Heart left ventricle (tissue), 16 donors: ENCODE results near the gene CYLC1. TPM values are rescaled to one million over a fixed set of nuclear protein-coding genes. Genes with fewer than 3 reads are reported as not detected.

Experiments used
- ATAC-seq, 4 donors: fragments of 200-7000 bp; cut with Tn5 transposase; one replicate each; pipeline ENCODE4 v1.9.1; 2020 to 2022; ENCODE audit warnings: moderate library complexity in 4 of 4, mild to moderate bottlenecking in 3 of 4, moderate number of reproducible peaks in 1 of 4
- DNase-seq, 5 donors: peaks; one replicate each; pipeline ENCODE4 v3.0.0-alpha.2; 2020
- H3K27ac ChIP-seq, 12 donors: fragments of 200-600 bp; sonication (generic) in 4 of 12; one replicate each; pipeline versions ENCODE4 v1.5.0 to v1.8.0; 2016 to 2022; ENCODE audit warnings: mild to moderate bottlenecking in 2 of 12
- H3K27me3 ChIP-seq, 9 donors: fragments of 200-600 bp; sonication (generic) in 2 of 9; one replicate each; pipeline versions ENCODE4 v1.5.1 to v1.8.0; 2016 to 2022; ENCODE audit warnings: mild to moderate bottlenecking in 3 of 9
- H3K36me3 ChIP-seq, 9 donors: fragments of 200-600 bp; sonication (generic) in 2 of 9; one replicate each; pipeline versions ENCODE4 v1.5.0 to v1.8.0; 2018 to 2022; ENCODE audit warnings: mild to moderate bottlenecking in 2 of 9
- H3K4me1 ChIP-seq, 12 donors: fragments of 200-600 bp; sonication (generic) in 4 of 12; one replicate each; pipeline versions ENCODE4 v1.5.0 to v1.8.0; 2016 to 2022; ENCODE audit warnings: mild to moderate bottlenecking in 3 of 12
- H3K4me3 ChIP-seq, 12 donors: fragments of 200-600 bp; sonication (generic) in 4 of 12; one replicate each; pipeline versions ENCODE4 v1.5.0 to v1.8.0; 2017 to 2022; ENCODE audit warnings: mild to moderate bottlenecking in 9 of 12, moderate library complexity in 4 of 12
- H3K9me3 ChIP-seq, 12 donors: fragments of 200-600 bp; sonication (generic) in 4 of 12; one replicate each; pipeline versions ENCODE4 v1.5.0 to v1.8.0; 2016 to 2022; ENCODE audit warnings: mild to moderate bottlenecking in 1 of 12
- CTCF ChIP-seq, 12 donors: fragments of 200-600 bp; sonication (generic) in 4 of 12; IDR thresholded peaks; one replicate each; pipeline versions ENCODE4 v1.5.0 to v1.8.0; 2018 to 2022; ENCODE audit warnings: antibody characterized with exemption in 12 of 12, mild to moderate bottlenecking in 5 of 12
- POLR2A ChIP-seq, 2 donors: fragments of 450-650 bp; IDR thresholded peaks; one replicate each; pipeline ENCODE4 v1.6.1; 2017; ENCODE audit warnings: antibody characterized with exemption in 2 of 2, mild to moderate bottlenecking in 2 of 2, moderate library complexity in 2 of 2
- WGBS, 4 donors: extraction: QIAGEN DNeasy Blood & Tissue Kit in 2 of 4; methylation state at CpG; one replicate each; pipeline versions ENCODE4 v1.1.5 to v1.1.7; 2013 to 2018; 5-methylcytosine and 5-hydroxymethylcytosine counted together
- intact Hi-C, 10 donors: fragments of 100-400 bp; cut with DNase I; formaldehyde crosslinking; loops; one replicate each; pipeline versions ENCODE4 v1.11.1 to v1.14.2; 2022
- long read RNA-seq, 3 donors: library from polyadenylated mRNA; unstranded; transcript quantifications; one replicate each; pipeline ENCODE4 v2.0.0, GENCODE V29; 2020 to 2021
- polyA plus RNA-seq, 2 donors: library from polyadenylated mRNA; stranded (reverse); fragments of 200-250 nt; gene quantifications; one replicate each; pipeline ENCODE4 v1.2.3, GENCODE V29; 2013
- total RNA-seq, 9 donors: library from RNA; depleted of rRNA in 2 of 9; stranded (reverse); fragments of >200 nt in 2 of 9; fragmentation: NEBNext Ultra II Directional in 3 of 9; extraction: Animal tissue kit (Norgen Biotek cat#: 25700) in 3 of 9; gene quantifications; one replicate each; pipeline versions ENCODE4 v1.1.0 to v1.2.4, GENCODE V29; 2016 to 2023
- donor health status: ischemic (EF 13 %, LVEDD 7.1; RV severe dilation, severe dysfunction).
- donor health status: healthy with polysubstance abuse.
- donor health status: DM: no; HTN: yes; CAD: no.
- donor health status: DM: no; HTN: no; CAD: no.
- donor health status: ischemic (EF 25% LVEDD 6.9; RV normal size, moderate dysfunction).
- donor health status: ischemic (EF 25% LVEDD 5.7; RV mildly dilated, moderate dysfunction).
- donor health status: healthy.
- donor health status: DM: yes; HTN: yes; CAD: no.
- donor health status: ischemic (EF 35%, LVEDD 5.7; RV mildly dilated, moderate dysfunction).
- donor health status: nonischemic (EF 11% LVEDD 7.7; RV severe dilation, severe dysfunction).
- donor health status: DM: yes; HTN: yes; CAD: no.
- donor health status: PGD.
- donor health status: ischemic (EF 29% LVEDD 5.4; RV normal size, mild dysfunction).
- donor health status: nonischemic (EF 23%, LVEDD 6.1; RV moderate dilation, normal function).

The CYLC1 gene
- total RNA-seq (not detected), polyA plus RNA-seq (not detected)
- long read RNA-seq, donor 1 = 0 reads
- long read RNA-seq, donor 2 = 0 reads
- long read RNA-seq, donor 3 = 0 reads

GRCh38 chrX:83860846-83861245 is at the start of gene CYLC1:
Gene CYLC1, plus strand, starts transcription at chrX:83861146. Its CDS starts 37 bp downstream, at chrX:83861183.
- no peak for ATAC-seq
- WGBS, 4 donors = 27 to 58% (median 29%) methylated on average over 1 of the region's 1 CpG
- no peak for DNase-seq

GRCh38 chrX:83819304-83819703 is 41.6 kb upstream of the CYLC1 start:
- 38 to 80% (median 64%) methylated on average over 1 to 3 of the region's 3 CpGs for WGBS, 4 donors
- no peak overlapping the region for H3K27ac ChIP-seq
- no peak for ATAC-seq
- intact Hi-C loops = no loop called here
- no peak for DNase-seq
- peaks cover 0 to 4% (median 0%) of the 10 kb centered on the region in 12 donors for H3K9me3 ChIP-seq
- no peak overlapping the region for H3K4me3 ChIP-seq
- H3K36me3 ChIP-seq = no peaks in the 10 kb centered on the region
- TF ChIP-seq CTCF (IDR thresholded peaks at IDR 0.05) (no peak), POLR2A (IDR thresholded peaks at IDR 0.05) (no peak)
- H3K27me3 ChIP-seq = no peaks in the 10 kb centered on the region
- no peaks in the 10 kb centered on the region for H3K4me1 ChIP-seq

More at GRCh38 chrX:83860846-83861245, at the start of gene CYLC1:
- Histone ChIP-seq H3K4me3 (no peak within 1 kb of the TSS), H3K9me3 (peaks cover 0 to 7% (median 0%) of the 10 kb centered on the region in 12 donors), H3K4me1 (no peaks in the 10 kb centered on the region), H3K27ac (no peak within 1 kb of the TSS), H3K36me3 (no peaks in the 10 kb centered on the region), H3K27me3 (no peaks in the 10 kb centered on the region)
- TF ChIP-seq POLR2A (IDR thresholded peaks at IDR 0.05) (no peak), CTCF (IDR thresholded peaks at IDR 0.05) (no peak)
- intact Hi-C loops = no loop called here

GRCh38 chrX:83829874-83830273 is 31.1 kb upstream of the CYLC1 start:
- 26 to 43% (median 34%) methylated on average over 4 of the region's 4 CpGs for WGBS, 4 donors

GRCh38 chrX:83845397-83845796 is 15.5 kb upstream of the CYLC1 start:
- no peak overlapping the region for H3K27ac ChIP-seq
- H3K9me3 ChIP-seq = peaks cover 0 to 8% (median 0%) of the 10 kb centered on the region in 12 donors
- DNase-seq (no peak), ATAC-seq (no peak)
- 9 to 13% (median 11%) methylated on average over 2 of the region's 2 CpGs for WGBS, 4 donors
- TF ChIP-seq POLR2A (IDR thresholded peaks at IDR 0.05) (no peak), CTCF (IDR thresholded peaks at IDR 0.05) (peak in 11 of 12 donors; percentile 16 to 67 (median 43))
- intact Hi-C loops = no loop called here
- no peak overlapping the region for H3K4me3 ChIP-seq
- no peaks in the 10 kb centered on the region for H3K36me3 ChIP-seq
- H3K27me3 ChIP-seq = no peaks in the 10 kb centered on the region
- H3K4me1 ChIP-seq = no peaks in the 10 kb centered on the region

More at GRCh38 chrX:83829874-83830273, 31.1 kb upstream of the CYLC1 start:
- Histone ChIP-seq H3K4me1 (no peaks in the 10 kb centered on the region), H3K4me3 (no peak overlapping the region), H3K9me3 (peaks cover 0 to 5% (median 0%) of the 10 kb centered on the region in 12 donors), H3K27me3 (no peaks in the 10 kb centered on the region), H3K27ac (no peak overlapping the region), H3K36me3 (no peaks in the 10 kb centered on the region)
- peak in 1 of 5 donors; percentile 12 for DNase-seq
- intact Hi-C loops = no loop called here
- TF ChIP-seq CTCF (IDR thresholded peaks at IDR 0.05) (no peak), POLR2A (IDR thresholded peaks at IDR 0.05) (no peak)
- ATAC-seq = no peak
